ENCODE data around the gene LRRC49.

LRRC49 gene

GRCh38 chr15:71051539-71051938, 158.9 kb downstream of the LRRC49 start:
- DNase-seq (ENCODE audit: low read depth, low spot score) = no peak

GRCh38 chr15:71052356-71052755, 159.7 kb downstream of the LRRC49 start:
- no peak for DNase-seq (ENCODE audit: low read depth, low spot score)

- no peak for DNase-seq (ENCODE audit: low read depth, low spot score)
Observed at GRCh38 chr15:71054286-71054952, 161.8 kb downstream of the LRRC49 start.

- no peak for DNase-seq (ENCODE audit: low read depth, low spot score)
Observed at GRCh38 chr15:71055461-71055860, 162.8 kb downstream of the LRRC49 start.

GRCh38 chr15:71056111-71056510, 163.5 kb downstream of the LRRC49 start:
- no peak for DNase-seq (ENCODE audit: low read depth, low spot score)

DNA sequence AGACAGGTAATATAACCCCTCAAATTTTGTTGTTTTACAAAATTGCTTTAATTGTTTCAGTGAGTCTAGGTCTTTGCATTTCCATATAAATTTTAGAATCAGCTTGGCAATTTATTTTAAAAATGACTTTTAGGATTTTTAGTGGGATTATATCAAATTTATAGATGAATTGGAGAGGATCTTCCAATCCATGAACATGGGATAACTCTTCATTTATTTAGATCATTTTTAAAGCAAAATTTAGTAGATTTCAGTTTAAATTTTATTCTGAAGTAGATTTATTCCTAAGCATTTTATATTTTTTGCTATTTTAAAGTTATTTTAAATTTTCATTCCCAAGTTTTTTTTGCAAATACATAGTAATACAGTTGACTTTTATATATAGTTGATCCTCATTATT, 164.5 kb downstream of the LRRC49 start:
- DNase-seq (ENCODE audit: low read depth, low spot score) = no peak

DNA sequence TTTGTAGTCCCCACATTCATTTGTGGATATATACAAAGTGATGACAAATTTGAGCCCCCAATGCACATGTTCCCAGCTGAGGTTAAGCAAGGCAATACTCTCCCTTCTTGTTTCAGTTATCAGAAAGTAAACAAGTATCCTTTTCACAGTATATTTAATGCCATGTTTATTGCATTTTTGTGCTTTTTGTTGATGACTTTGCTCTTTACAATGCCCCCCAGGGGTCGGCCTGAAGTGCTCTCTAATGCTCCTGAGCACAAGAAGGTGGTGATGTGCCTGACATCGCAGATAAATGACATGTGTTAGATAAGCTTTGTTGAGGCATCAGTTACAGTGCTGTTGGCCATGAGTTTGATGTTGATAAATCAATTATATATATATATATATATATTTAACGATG, 165.0 kb downstream of the LRRC49 start:
- no peak for DNase-seq (ENCODE audit: low read depth, low spot score)

DNA sequence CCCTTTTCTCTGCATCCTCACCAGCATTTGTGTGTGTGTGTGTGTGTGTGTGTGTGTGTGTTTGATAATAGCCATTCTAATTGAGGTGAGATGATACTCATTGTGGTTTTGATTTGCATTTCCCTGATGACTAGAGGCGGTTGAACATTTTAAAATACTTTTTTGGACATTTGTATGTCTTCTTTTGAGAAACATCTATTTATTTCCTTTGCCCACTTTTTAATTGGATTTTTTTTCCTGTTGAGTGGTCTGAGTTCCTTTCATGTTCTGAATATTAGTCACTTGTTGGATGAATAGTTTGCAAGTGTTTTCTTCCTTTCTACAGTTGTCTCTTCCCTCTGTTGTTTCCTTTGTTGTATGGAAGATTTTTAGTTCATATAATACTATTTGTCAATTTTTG, 168.4 kb downstream of the LRRC49 start:
- no peak for DNase-seq (ENCODE audit: low read depth, low spot score)

- no peak for DNase-seq (ENCODE audit: low read depth, low spot score)
Observed at GRCh38 chr15:71066983-71067382, 174.4 kb downstream of the LRRC49 start.

DNA sequence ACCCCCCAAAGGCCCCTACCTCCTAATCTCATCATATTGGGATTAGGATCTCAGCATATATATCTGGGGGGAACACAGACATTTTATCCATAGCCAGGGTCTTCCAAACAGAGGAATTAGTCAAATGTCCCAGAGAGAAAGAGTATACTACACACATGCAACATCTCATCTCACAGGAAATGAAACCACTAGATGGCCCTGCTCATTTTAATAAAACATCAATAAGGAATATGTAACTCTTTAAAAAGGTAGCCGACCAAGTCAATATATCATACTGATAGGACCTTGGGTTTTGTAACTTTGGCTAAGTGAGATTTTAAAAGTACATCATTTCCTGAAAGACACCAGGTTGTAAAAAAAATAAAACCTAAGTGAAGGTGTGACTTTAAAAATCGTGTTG, 177.1 kb downstream of the LRRC49 start:
- no peak for DNase-seq (ENCODE audit: low read depth, low spot score)

GRCh38 chr15:71071529-71071928, 178.9 kb downstream of the LRRC49 start:
- no peak for DNase-seq (ENCODE audit: low read depth, low spot score)

DNA sequence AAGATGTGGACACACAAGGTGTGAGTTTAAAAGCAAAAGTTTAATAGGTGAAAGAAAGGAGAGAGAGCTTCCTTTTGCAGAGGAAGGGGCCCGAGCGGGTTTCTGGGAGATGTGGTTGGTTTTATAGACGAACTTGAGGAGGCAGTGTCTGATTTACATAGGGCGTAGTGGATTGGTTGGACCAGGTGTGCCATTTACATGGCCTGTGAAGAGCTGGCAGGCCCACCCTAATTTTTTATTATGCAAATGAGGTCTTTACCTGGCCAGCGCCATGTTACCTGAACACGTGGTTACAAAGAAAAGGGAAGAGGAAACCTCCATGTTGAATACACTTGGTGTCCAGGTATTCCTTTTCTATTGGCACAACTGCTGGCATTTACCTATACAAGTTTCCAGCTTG, 179.8 kb downstream of the LRRC49 start:
- no peak for DNase-seq (ENCODE audit: low read depth, low spot score)

GRCh38 chr15:71078506-71079207, 186.0 kb downstream of the LRRC49 start:
- DNase-seq (ENCODE audit: low read depth, low spot score) = no peak

DNA sequence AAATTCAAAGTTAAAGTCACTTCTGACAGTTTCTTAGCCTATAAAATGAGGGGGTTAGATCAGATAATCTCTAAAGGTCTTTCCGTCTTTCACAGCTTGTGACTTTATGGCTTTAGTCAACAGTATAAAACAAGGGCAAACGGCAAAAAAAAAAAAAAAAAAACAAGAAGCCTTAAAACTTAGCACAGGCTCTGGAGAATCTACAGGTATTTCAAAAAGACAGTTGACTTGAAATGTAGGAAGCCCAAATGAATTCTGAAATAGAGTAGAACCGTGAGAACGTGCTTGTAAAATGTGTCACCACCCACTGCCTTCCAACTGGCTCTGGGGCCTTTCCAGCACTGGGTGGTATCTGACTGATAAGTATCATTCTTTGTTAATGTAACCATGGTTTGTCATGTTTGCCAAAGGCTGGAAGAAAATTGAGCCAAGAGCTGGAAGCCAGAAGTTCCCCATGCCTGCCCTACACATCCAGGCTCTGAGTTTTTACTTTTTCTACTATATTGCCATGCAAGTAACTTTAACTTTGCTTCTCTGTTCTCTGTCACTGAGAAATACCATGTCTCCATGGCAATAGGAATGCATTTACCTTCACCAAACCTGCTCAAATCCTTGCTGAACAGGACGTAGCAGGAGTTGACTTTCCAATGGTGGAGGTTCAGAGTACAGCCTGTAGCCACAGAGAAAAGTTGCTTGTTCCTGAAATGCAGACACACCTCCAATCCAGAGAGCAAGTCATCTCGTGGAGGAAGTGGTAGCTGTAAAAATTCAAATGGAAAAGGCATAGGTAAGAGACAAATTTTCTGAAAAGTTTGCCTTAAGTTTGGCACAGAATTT, 186.8 kb downstream of the LRRC49 start:
- DNase-seq (ENCODE audit: low read depth, low spot score) = no peak

GRCh38 chr15:71080166-71080565, 187.5 kb downstream of the LRRC49 start:
- DNase-seq (ENCODE audit: low read depth, low spot score) = no peak

DNA sequence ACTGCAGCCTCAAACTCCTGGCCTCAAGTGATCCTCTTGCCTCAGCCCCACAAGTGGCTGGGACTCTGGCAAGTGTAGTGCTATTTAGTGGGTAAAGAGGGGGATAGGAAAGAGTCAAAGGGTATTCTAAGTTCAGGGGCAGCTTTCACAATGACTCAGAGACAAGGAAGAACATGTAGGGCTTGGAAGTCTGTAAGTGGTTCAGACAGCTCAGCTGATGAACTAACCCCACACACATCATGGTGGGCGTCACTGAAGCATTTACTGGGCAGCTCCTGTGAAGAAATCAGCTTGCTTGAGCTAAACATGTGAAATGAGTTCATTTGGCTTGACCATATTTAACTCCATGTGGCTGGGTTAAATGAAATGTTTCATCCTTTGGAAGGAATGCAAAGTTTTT, 188.1 kb downstream of the LRRC49 start:
- no peak for DNase-seq (ENCODE audit: low read depth, low spot score)

DNA sequence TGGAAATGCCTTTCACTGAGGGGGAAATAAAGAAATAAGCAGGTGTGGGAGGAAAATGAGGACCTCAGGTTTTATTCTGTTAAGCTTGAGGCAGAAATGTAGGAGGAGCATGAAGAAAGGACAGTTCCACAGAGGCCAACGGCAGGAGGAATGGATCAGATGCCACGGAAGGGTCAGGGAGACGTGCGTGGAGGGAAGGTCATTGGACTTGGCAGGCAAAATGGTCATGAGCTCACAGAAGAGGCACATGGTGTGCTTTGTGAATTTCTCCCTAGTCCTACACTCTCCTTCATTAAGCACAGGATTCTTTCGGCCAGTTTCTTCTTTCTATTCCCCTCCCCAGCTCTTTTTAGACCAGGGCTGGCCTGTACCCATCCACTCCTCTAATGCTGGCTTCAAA, 190.2 kb downstream of the LRRC49 start:
- DNase-seq (ENCODE audit: low read depth, low spot score) = no peak

DNA sequence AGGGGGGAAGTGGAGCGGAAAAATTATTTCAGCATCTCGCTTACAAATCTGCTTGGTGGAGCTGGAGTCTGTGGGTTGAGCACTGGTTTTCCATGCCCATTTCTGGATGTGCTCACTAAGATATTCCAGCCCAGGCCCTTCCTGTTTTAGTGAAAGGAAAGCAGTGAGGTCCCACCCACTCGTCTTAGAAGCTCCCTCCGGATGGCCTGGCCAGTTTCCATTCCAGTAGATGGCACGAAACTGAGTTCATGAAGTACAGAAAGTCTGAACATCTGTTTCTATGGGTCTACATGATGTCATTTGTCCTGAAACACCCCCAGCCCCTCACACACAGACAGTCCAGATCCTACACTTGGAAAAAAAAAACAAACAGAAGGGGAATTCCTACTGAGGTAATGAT, 190.7 kb downstream of the LRRC49 start:
- no peak for DNase-seq (ENCODE audit: low read depth, low spot score)

- no peak for DNase-seq (ENCODE audit: low read depth, low spot score)
Observed at GRCh38 chr15:71084264-71084663, 191.6 kb downstream of the LRRC49 start.

- peak; percentile 88 for DNase-seq (ENCODE audit: low read depth, low spot score)
Observed at GRCh38 chr15:71085809-71086208, 193.2 kb downstream of the LRRC49 start.

DNA sequence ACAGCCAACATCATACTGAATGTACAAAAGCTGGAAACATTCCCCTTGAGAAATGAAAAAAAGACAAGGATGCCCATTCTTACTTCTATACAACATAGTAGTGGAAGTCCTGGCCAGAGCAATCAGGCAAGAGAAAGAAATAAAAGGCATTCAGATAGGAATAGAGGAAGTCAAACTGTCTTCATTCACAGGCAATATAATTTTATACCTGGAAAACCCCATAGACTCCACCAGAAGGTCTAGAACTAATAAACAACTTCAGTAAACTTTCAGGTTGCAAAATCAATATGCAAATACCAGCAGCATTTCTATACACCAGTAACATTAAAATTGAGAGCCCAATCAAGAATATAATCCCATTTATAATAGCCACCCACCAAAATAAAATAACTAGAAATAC, 195.5 kb downstream of the LRRC49 start:
- DNase-seq (ENCODE audit: low read depth, low spot score) = no peak

DNA sequence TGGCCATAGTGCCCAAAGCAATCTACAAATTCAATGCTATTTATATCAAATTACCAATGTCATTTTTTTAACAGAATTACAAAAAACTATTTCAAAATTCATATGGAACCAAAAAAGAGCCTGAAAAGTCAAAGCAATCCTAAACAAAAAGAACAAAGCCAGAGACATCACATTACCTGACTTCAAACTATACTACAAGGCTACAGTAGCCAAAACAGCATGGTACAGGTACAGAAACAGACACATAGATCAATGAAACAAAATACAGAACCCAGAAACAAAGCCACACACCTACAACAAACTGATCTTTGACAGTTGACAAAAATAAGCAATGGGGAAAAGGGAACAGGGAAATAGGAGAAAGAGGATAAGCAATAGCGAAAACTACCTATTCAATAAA, 196.1 kb downstream of the LRRC49 start:
- no peak for DNase-seq (ENCODE audit: low read depth, low spot score)

GRCh38 chr15:71089801-71090200, 197.2 kb downstream of the LRRC49 start:
- no peak for DNase-seq (ENCODE audit: low read depth, low spot score)

Data from ELF-1 (cell line).